OCI-LY1 (cell line): ENCODE measurements around the gene TIMP3.

Experiments
- EZH2 ChIP-seq: fragments of 200-600 bp; sonication (generic), shearing (Covaris generic); IDR thresholded peaks from 2 replicates; pipeline ENCODE4 v1.8.0; 2017; ENCODE audit warnings: borderline replicate concordance, mixed run types, mild to moderate bottlenecking, antibody characterized with exemption, low read length, moderate library complexity, mixed read lengths
- TF ChIP-seq, protein P1 (sequence below): fragments of 200-600 bp; sonication (generic), shearing (Covaris generic); IDR thresholded peaks from 2 replicates; pipeline ENCODE4 v1.5.1; 2017; ENCODE audit warnings: mild to moderate bottlenecking, antibody characterized with exemption, low read length, moderate library complexity, mixed read lengths

GRCh38 chr22:32754413-32755041 lies 47.0 kb upstream of the TIMP3 start:
- TF ChIP-seq, protein P1, sequence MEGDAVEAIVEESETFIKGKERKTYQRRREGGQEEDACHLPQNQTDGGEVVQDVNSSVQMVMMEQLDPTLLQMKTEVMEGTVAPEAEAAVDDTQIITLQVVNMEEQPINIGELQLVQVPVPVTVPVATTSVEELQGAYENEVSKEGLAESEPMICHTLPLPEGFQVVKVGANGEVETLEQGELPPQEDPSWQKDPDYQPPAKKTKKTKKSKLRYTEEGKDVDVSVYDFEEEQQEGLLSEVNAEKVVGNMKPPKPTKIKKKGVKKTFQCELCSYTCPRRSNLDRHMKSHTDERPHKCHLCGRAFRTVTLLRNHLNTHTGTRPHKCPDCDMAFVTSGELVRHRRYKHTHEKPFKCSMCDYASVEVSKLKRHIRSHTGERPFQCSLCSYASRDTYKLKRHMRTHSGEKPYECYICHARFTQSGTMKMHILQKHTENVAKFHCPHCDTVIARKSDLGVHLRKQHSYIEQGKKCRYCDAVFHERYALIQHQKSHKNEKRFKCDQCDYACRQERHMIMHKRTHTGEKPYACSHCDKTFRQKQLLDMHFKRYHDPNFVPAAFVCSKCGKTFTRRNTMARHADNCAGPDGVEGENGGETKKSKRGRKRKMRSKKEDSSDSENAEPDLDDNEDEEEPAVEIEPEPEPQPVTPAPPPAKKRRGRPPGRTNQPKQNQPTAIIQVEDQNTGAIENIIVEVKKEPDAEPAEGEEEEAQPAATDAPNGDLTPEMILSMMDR, result no peak
- no peak for TF ChIP-seq EZH2
